ENCODE measurements around the gene GPR162.
A peak's percentile ranks its signal among the peaks of the same experiment; 100 is the strongest.

The GPR162 gene

DNA sequence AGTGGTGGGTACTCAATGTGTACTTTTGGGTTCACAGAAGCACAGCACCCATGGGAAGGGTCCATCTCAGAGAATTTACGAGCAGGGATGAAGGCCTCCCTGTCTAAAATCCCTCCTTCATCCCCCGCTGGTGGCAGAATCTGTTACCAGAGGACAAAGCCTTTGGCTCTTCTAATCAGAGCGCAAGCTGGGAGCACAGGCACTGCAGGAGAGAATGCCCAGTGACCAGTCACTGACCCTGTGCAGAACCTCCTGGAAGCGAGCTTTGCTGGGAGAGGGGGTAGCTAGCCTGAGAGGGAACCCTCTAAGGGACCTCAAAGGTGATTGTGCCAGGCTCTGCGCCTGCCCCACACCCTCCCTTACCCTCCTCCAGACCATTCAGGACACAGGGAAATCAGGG, 1.5 kb upstream of the GPR162 start:
- no peak for FAIRE-seq

DNA sequence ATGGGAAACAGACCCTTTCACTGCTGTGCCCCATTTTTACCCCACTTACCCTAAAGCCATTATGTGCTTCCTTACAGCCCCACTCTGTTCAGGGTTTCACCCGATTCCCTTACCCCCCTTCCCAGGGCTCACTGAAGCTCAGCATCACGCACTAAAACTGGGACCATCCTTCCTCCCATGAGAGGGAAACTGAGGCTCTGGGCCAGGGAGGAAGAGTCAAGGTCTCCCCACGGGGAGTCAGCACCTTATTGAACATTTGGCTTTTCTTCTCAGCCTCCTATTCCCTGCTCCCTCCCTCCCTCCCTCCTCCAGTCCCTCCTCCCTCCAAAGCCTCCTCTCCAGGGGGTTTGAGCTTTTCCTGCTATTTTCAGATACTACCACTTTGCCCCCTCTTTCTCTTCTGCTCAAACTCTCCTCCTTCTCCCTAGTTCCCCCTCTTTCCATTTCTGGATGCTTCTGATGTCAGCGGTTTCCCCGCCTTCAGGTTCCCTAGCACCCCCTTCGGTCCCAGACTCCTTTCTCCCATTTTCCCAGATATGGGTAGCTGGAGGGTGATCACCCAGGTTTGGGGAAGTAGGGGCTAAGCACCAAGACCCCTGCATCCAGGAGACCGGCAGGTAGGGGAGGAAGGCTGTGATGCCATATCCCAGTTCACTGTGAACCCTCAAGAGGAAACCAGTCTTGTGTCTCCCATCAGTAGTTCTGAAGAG, 960 bp downstream of the GPR162 start:
- no peak for FAIRE-seq
- no peak for DNase-seq (ENCODE audit: extremely low spot score, insufficient read length, low read depth)

More for the DNA sequence above, 1.5 kb upstream of the GPR162 start:
- DNase-seq (ENCODE audit: extremely low spot score, insufficient read length, low read depth), result no peak

DNA sequence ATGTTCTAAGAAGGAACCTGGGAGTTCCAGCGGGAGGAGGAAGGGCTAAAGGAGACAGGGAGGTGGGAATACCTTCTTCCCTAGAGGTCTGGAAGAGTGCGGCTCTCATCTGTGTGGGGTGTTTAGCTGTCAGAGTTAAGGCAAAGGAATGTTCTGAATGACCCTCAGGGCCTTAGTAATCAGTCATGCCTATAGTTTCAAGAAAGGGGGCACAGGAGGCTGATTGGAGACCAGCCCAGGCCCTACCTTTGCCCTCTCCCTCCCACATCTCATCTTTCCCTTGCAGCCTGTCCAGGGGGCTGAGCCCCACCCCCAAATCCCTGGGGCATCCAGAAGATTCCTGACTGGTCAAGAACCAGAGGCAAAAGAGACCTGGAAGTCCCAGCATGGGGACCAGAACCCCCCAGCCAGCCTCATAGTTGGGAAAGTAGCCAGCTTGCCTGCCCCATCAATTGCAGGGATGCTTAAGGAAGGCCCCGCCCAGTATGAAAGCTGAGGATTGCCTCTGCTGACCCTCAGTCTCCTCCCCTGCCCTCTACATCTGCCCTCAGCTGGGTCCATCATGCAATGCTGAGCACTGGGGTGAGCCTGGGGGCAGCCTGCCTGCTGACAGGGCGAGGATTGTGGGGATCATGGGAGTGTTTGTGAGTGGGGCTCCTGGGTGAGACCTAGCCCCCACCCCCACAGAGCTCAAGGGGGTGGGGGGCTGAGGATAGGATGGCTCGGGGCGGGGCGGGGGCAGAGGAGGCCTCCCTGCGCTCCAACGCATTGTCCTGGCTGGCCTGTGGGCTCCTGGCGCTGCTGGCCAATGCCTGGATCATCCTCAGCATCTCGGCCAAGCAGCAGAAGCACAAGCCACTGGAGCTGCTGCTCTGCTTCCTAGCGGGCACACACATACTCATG, 1.8 kb downstream of the GPR162 start:
- DNase-seq (ENCODE audit: extremely low spot score, insufficient read length, low read depth) (no peak), FAIRE-seq (no peak)

DNA sequence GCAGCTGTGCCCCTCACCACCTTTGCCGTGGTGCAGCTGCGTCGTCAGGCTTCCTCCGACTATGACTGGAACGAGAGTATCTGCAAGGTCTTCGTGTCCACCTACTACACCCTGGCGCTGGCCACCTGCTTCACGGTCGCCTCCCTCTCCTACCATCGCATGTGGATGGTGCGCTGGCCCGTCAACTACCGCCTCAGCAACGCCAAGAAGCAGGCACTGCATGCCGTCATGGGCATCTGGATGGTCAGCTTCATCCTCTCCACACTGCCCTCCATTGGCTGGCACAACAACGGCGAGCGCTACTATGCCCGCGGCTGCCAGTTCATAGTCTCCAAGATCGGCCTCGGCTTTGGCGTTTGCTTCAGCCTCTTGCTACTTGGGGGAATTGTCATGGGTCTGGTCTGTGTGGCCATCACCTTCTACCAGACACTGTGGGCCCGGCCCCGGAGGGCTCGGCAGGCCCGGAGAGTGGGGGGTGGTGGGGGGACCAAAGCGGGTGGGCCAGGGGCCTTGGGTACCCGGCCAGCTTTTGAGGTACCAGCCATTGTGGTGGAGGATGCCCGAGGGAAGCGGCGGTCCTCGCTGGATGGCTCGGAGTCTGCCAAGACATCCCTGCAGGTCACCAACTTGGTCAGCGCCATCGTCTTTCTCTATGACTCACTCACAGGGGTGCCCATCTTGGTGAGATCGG, 2.6 kb downstream of the GPR162 start:
- DNase-seq (ENCODE audit: extremely low spot score, insufficient read length, low read depth), result no peak
- no peak for FAIRE-seq

DNA sequence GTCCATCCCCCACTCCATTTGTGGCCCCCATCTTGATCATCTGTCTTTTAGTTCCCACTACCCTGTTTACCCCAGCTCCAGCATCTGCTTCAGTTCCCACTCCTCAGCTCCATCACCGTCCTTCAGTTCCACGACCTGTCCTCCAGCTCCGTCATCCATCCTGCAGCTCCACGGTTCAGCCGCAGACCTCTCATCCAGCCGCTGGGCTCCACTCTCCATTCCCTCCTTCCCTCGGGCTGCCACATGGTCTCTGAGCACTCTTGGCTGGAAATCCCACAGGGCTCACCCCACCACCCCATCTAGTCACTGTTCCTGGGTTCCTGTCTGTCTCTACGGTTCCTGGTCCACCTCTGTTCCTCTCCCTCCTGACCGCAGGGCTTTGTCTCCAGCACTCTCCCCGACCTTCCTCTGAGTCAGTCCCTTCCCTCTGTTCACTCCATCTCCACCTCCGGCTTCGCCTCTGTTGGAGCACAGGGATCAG, 3.3 kb downstream of the GPR162 start:
- FAIRE-seq, result no peak

DNA sequence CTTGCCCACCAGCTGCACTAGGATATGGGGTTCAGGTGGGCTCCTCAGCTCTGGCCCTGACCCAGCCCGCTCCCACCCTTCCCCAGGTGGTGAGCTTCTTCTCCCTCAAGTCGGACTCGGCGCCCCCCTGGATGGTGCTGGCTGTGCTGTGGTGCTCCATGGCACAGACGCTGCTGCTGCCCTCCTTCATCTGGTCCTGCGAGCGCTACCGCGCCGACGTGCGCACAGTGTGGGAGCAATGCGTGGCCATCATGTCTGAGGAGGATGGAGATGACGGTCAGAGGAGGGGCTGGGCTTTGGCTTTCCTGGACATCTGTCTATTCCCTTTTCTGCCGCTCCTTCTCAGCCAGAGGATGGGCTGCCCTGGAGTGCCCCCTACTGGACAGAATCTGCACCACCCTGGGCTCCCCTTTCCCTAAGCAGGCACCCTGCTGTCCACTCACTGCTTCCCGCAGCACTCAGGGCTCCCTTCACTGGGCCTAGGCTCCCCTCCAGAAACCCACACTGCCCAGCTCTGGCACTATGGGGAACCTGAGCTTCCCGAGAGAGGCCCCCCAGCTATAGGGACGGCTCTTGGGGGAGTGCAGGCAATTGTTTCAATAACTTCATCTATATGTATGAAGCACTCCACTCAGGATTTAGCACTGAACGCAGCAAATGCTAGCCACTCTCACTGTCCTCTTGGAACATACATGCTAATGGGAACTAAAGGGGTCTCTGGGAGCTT, 3.9 kb downstream of the GPR162 start:
- DNase-seq (ENCODE audit: extremely low spot score, insufficient read length, low read depth), result peak; percentile 82
- FAIRE-seq, result peak; percentile 83

More for the DNA sequence above, 3.3 kb downstream of the GPR162 start:
- no peak for DNase-seq (ENCODE audit: extremely low spot score, insufficient read length, low read depth)

DNA sequence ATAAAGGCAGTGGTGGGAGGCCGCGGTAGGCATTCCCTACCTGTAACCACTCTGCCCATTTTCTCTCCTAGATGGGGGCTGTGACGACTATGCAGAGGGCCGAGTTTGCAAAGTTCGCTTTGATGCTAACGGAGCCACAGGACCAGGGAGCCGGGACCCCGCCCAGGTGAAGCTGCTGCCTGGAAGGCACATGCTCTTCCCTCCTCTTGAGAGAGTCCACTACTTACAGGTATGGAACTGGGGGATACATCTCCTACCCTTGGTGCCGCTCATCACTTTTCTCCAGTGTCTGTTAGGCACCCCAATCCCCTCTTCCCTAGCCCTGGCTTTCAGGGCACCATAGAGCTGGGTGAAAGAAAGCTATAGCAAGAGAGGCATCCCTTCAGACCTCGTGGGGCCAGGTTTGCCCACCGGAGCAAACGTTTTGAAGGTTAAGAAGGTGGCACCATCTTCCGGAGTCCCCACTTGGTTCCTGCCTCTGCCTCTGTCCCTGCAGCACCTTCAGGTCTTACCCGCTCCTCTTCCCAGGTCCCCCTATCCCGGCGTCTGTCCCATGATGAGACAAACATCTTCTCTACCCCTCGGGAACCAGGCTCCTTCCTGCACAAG, 4.6 kb downstream of the GPR162 start:
- FAIRE-seq (no peak), DNase-seq (ENCODE audit: extremely low spot score, insufficient read length, low read depth) (no peak)

DNA sequence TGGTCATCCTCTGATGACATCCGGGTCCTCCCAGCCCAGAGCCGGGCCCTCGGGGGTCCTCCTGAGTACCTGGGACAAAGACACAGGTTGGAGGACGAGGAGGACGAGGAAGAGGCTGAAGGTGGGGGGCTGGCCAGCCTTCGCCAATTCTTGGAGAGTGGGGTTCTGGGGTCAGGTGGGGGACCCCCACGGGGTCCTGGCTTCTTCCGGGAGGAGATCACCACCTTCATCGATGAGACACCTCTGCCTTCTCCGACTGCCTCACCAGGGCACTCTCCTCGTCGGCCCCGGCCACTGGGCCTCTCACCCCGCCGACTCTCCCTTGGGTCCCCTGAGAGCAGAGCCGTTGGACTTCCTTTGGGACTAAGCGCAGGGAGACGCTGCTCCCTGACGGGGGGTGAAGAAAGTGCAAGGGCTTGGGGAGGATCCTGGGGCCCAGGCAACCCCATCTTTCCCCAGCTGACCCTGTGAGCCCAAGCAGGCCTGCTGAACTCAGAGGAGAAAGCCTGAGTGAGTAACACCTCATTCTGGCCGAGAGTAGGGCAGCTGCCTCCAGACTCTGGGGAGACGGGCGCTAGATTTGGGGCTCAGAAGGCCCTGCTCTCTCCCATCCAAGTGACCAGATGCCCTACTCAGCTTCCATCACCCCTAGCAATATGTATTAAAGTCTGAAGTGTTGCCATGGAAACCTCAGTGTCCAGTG, 5.3 kb downstream of the GPR162 start:
- DNase-seq (ENCODE audit: extremely low spot score, insufficient read length, low read depth), result no peak
- FAIRE-seq, result no peak

DNA sequence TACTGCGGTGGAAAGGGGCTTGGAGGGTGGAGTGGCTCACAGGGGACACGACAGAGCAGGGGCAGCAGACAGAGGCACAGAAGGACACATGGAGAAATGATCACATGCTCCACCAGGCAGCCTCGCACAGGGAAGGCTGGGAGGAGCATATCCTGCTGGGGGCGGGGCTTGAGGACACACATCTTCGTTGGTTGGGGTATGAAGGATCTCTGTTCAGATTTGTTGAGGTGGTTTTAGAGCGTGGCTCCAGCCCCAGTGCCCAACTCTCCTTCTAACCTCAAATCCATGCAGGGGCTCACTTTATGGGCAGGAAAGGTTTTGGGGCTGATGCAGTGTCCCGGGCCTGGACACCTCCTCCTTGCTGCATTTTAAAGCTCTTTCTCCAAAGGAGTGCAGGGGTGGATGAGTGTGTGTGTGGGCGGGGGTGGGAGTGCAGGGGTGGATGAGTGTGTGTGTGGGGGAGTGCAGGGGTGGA, 5.9 kb downstream of the GPR162 start:
- FAIRE-seq (no peak), DNase-seq (ENCODE audit: extremely low spot score, insufficient read length, low read depth) (no peak)

DNA sequence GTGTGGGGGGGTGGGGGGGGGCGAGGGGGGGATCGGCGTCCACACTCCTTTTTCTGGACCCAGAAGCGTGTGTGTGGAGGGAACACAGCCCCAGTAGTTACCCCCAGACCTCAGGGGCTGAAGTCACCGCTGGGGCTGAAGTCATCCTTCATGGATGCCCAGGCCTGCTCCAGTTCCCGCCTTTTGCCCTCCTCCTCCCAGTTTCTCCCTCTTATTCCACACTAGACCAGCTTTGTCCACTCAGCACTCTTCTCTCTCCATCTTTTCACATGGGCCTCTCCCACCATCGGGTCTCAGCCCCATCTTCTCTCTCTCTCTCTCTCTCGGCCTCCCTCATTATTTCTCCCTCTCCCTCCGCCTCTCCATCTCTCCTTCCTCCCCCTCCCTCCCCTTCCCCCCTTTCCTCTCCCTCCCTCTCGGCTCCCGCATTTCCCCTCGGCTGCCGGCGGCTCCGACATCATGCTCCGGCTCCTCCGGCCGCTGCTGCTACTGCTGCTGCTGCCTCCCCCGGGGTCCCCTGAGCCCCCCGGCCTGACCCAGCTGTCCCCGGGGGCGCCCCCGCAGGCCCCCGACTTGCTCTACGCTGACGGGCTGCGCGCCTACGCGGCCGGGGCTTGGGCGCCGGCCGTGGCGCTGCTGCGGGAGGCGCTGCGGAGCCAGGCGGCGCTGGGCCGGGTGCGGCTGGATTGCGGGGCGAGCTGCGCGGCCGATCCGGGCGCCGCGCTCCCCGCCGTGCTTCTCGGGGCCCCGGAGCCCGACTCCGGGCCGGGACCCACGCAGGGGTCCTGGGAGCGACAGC, 6.6 kb downstream of the GPR162 start, which contains the start of gene P3H3:
Gene P3H3, plus strand, starts transcription at position 426 of the 799 bp plus-strand sequence. Its CDS starts 34 bp downstream, at position 460.
- FAIRE-seq (no peak), DNase-seq (ENCODE audit: extremely low spot score, insufficient read length, low read depth) (no peak)

DNA sequence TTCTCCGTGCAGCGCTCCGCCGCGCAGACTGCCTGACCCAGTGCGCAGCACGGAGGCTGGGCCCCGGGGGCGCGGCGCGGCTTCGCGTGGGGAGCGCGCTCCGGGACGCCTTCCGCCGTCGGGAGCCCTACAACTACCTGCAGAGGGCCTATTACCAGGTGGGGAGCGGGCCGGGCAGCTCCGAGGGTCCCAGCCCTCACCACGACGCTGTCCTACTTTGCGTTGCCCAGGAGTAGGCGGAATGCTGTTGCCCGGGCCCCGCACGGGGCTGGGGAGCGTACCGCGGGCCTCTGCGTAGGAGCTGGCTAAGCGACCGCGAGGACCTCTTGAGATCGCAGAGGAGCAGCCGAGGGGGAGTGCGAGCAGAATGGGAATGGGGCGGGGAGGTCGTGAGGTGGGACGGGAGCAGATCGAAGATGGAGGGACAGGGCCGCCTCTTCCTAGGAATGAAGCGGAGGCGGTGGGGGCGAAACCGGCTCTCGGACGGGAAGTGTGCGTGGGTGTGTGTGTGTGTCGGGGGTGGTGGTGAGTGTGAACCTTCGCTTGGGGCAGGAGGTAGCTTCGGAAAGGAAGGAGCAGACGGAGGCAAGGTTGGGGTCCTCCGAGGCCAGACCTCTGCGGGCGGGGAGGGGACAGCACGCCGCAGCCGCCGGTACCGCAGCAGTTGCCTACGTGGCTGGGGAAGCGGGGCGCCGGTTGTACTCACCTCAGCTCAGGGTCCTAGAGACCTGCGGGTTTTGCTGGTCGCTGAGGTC, 7.3 kb downstream of the GPR162 start:
- FAIRE-seq (no peak), DNase-seq (ENCODE audit: extremely low spot score, insufficient read length, low read depth) (no peak)

DNA sequence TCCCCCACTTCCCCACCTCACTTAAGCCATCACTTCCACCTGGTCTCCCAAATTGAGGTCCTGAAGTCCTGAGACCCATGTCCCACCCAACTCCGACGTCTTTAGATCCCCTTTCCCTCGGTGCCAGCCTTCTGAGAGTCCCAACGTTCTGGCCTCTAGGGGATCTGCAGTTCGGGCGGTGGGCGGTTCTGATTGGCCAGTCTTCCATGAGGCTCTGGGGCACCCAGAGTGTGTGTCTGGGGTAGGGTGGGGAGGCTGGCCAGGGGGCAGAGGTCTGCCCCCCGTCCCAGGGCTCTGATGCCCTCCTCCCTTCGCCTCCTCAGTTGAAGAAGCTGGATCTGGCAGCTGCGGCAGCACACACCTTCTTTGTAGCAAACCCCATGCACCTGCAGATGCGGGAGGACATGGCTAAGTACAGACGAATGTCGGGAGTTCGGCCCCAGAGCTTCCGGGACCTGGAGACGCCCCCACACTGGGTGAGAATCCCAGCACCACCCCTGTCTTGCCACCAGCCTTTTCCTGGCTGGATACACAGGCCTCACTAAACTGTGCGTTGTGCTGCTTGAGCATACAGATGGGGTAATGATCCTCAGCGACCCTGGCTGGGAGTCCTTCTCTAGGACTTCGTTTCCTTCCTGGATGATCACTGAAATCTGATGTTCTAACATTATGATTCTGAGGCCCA, 8.1 kb downstream of the GPR162 start:
- no peak for DNase-seq (ENCODE audit: extremely low spot score, insufficient read length, low read depth)
- no peak for FAIRE-seq

DNA sequence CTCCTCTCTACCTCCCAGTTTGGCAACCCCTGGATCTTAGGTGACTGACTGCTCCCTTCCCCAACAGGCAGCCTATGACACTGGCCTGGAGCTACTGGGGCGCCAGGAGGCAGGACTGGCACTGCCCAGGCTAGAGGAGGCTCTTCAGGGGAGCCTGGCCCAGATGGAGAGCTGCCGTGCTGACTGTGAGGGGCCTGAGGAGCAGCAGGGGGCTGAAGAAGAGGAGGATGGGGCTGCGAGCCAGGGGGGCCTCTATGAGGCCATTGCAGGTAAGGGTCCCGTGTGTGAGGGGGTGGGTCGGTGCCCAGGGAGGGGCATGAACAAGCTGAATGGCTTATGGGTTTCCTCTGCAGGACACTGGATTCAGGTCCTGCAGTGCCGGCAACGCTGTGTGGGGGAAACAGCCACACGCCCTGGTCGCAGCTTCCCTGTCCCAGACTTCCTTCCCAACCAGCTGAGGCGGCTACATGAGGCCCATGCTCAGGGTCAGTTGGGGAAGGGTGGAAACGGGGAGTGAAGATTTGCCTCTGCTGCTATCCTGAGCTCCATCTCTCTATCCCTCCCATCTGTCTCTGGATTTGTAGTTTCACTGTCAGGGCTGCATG, 8.8 kb downstream of the GPR162 start:
- FAIRE-seq, result no peak
- DNase-seq (ENCODE audit: extremely low spot score, insufficient read length, low read depth), result no peak

DNA sequence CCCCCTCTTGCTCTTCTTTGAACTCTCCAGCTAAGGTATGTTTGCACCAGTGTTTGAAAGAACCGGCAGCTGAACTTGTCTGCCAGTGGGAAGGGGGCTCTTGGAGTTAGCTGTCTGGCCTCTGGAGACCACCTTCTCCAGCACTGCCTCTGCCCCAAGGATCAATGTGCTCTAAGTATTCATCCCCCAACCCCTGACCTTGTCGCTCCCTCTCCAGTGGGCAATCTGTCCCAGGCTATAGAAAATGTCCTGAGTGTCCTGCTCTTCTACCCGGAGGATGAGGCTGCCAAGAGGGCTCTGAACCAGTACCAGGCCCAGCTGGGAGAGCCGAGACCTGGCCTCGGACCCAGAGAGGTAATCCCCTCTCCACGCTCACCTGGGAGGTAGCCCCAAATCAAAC, 9.4 kb downstream of the GPR162 start:
- FAIRE-seq (no peak), DNase-seq (ENCODE audit: extremely low spot score, insufficient read length, low read depth) (no peak)

DNA sequence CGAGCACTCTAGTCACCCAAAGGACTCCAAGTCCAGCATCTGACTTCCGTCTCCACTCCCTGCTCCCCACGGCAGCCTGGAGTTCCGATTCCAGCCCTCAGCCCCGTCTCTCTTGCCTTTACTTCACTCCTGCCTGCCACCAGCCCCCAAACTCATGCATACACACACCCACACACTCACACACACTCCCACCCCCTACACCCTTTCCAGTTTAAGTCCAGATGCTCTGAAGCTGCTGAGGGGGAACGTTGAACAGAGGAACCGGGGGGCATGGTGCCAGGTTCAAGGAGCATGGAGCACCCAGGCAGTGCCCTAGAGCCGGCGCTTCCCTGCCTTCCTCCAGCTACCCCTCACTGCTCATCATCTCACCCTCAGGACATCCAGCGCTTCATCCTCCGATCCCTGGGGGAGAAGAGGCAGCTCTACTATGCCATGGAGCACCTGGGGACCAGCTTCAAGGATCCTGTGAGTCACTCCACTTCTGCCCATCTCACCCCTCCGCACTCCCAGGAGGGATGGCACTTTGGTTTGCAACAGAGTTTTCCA, 9.9 kb downstream of the GPR162 start:
- no peak for DNase-seq (ENCODE audit: extremely low spot score, insufficient read length, low read depth)
- FAIRE-seq, result no peak

DNA sequence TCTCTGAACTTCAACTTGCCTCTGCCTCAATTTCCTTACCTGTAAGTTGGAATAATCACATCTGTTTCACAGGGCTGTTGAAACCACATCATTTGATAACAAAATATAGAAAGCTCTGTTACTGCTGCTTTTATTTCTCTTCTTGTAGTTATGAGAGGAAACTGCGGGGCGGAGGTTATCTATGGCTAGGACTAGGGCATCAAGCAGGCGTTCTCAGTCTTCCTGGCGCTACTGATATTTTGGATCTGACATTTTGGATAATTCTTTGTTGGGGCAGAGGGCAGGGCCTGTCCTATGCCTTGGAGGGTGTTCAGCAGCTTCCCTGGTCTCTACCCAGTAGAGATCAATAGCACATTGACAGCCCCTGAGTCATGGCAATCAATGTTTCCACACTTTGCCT, 10.5 kb downstream of the GPR162 start:
- DNase-seq (ENCODE audit: extremely low spot score, insufficient read length, low read depth) (no peak), FAIRE-seq (no peak)

Measured in GM18507 (cell line).